Neural progenitor cell (in vitro differentiated cells): ENCODE measurements around the gene PPP6C.

Source experiments
- EZH2 ChIP-seq: fragments of 200-600 bp; sonication (generic); IDR thresholded peaks from 2 replicates; pipeline ENCODE4 v1.6.1; 2017; ENCODE audit warnings: antibody characterized with exemption, mild to moderate bottlenecking, moderate library complexity
- TF ChIP-seq, protein P1 (sequence below): fragments of 200-600 bp; sonication (generic); IDR thresholded peaks from 2 replicates; pipeline ENCODE4 v1.5.1; 2017; ENCODE audit warnings: antibody characterized with exemption, mild to moderate bottlenecking

DNA sequence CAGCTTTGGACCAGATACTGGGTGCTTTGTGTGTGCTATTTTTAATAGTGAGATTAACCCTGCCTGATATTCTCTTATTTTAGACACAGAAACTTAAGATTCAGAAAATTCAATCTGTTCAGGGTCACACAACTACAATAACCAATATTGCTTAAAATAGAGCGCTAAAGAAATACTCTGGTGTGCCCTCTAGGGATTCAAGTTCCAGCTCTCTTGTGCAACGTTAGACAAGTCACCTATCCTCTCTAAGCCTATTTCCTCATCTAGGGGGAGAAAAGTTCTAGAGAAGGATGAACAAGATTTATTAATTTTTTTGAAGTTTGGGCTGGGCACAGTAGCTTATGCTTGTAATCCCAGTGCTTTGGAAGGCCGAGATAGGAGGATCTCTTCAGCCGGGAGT, 44.2 kb downstream of the PPP6C start:
- TF ChIP-seq, protein P1, sequence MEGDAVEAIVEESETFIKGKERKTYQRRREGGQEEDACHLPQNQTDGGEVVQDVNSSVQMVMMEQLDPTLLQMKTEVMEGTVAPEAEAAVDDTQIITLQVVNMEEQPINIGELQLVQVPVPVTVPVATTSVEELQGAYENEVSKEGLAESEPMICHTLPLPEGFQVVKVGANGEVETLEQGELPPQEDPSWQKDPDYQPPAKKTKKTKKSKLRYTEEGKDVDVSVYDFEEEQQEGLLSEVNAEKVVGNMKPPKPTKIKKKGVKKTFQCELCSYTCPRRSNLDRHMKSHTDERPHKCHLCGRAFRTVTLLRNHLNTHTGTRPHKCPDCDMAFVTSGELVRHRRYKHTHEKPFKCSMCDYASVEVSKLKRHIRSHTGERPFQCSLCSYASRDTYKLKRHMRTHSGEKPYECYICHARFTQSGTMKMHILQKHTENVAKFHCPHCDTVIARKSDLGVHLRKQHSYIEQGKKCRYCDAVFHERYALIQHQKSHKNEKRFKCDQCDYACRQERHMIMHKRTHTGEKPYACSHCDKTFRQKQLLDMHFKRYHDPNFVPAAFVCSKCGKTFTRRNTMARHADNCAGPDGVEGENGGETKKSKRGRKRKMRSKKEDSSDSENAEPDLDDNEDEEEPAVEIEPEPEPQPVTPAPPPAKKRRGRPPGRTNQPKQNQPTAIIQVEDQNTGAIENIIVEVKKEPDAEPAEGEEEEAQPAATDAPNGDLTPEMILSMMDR: no peak
- TF ChIP-seq EZH2: no peak
